A673 (cell line): ENCODE results near the gene OBSCN.

Source experiments
- EZH2 ChIP-seq: fragments of 200-600 bp; sonication (generic); IDR thresholded peaks from 2 replicates; pipeline ENCODE4 v1.6.1; 2017; ENCODE audit warnings: borderline replicate concordance, low read depth, mild to moderate bottlenecking, mixed read lengths, antibody characterized with exemption, low read length; ENCODE audit not compliant: poor library complexity, severe bottlenecking
- TF ChIP-seq, protein P1 (sequence below): fragments of 300-800, 200-600 bp; sonication (generic); conservative IDR thresholded peaks from 2 replicates; pipeline ENCODE4 v1.5.1; 2017; ENCODE audit warnings: low read depth, mild to moderate bottlenecking, antibody characterized with exemption, low read length, moderate library complexity, mixed read lengths

GRCh38 chr1:228342627-228343190 is 134.9 kb downstream of the OBSCN start:
- TF ChIP-seq, protein P1, sequence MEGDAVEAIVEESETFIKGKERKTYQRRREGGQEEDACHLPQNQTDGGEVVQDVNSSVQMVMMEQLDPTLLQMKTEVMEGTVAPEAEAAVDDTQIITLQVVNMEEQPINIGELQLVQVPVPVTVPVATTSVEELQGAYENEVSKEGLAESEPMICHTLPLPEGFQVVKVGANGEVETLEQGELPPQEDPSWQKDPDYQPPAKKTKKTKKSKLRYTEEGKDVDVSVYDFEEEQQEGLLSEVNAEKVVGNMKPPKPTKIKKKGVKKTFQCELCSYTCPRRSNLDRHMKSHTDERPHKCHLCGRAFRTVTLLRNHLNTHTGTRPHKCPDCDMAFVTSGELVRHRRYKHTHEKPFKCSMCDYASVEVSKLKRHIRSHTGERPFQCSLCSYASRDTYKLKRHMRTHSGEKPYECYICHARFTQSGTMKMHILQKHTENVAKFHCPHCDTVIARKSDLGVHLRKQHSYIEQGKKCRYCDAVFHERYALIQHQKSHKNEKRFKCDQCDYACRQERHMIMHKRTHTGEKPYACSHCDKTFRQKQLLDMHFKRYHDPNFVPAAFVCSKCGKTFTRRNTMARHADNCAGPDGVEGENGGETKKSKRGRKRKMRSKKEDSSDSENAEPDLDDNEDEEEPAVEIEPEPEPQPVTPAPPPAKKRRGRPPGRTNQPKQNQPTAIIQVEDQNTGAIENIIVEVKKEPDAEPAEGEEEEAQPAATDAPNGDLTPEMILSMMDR: no peak
- no peak for TF ChIP-seq EZH2
